Nephron (organoid): ENCODE measurements around the gene DPYD.

Source experiments
- H3K27ac Mint-ChIP-seq, 3 experiments: 2 replicates each; pipeline ENCODE4 v1.8.0; 2020; ENCODE audit warnings: mixed read lengths in 3 of 3, mild to moderate bottlenecking in 2 of 3, moderate library complexity in 1 of 3
- H3K27me3 Mint-ChIP-seq: 2 replicates; pipeline ENCODE4 v1.8.0; 2021; ENCODE audit warnings: low read depth, mild to moderate bottlenecking, moderate library complexity, mixed read lengths
- H3K36me3 Mint-ChIP-seq: 2 replicates; pipeline ENCODE4 v1.8.0; 2020; ENCODE audit warnings: low read depth, mixed read lengths
- H3K4me1 Mint-ChIP-seq: 2 replicates; pipeline ENCODE4 v1.8.0; 2020; ENCODE audit warnings: mixed read lengths
- H3K4me3 Mint-ChIP-seq, 3 experiments: 2 replicates each; pipeline ENCODE4 v1.8.0; 2020; ENCODE audit warnings: mild to moderate bottlenecking in 3 of 3, mixed read lengths in 3 of 3, moderate library complexity in 2 of 3
- H3K9me3 Mint-ChIP-seq: 2 replicates; pipeline ENCODE4 v1.8.0; 2020; ENCODE audit warnings: mixed read lengths
- TF ChIP-seq, protein P1 (sequence below), 3 experiments: fragments of 200-600 bp; sonication (generic); IDR thresholded peaks; one replicate each; pipeline ENCODE4 v1.5.0; 2021; ENCODE audit warnings: antibody characterized with exemption in 3 of 3; ENCODE audit not compliant: unreplicated experiment in 3 of 3

Gene DPYD

GRCh38 chr1:97108179-97108578 is 812.7 kb downstream of the DPYD start:
- H3K9me3 Mint-ChIP-seq = peaks cover 9% of the 10 kb centered on the region
- H3K27me3 Mint-ChIP-seq = no peaks in the 10 kb centered on the region
- no peak overlapping the region for H3K27ac Mint-ChIP-seq
- H3K36me3 Mint-ChIP-seq = no peaks in the 10 kb centered on the region
- H3K4me3 Mint-ChIP-seq = no peak overlapping the region
- TF ChIP-seq, protein P1, sequence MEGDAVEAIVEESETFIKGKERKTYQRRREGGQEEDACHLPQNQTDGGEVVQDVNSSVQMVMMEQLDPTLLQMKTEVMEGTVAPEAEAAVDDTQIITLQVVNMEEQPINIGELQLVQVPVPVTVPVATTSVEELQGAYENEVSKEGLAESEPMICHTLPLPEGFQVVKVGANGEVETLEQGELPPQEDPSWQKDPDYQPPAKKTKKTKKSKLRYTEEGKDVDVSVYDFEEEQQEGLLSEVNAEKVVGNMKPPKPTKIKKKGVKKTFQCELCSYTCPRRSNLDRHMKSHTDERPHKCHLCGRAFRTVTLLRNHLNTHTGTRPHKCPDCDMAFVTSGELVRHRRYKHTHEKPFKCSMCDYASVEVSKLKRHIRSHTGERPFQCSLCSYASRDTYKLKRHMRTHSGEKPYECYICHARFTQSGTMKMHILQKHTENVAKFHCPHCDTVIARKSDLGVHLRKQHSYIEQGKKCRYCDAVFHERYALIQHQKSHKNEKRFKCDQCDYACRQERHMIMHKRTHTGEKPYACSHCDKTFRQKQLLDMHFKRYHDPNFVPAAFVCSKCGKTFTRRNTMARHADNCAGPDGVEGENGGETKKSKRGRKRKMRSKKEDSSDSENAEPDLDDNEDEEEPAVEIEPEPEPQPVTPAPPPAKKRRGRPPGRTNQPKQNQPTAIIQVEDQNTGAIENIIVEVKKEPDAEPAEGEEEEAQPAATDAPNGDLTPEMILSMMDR (IDR thresholded peaks at IDR 0.05; ENCODE audit: unreplicated experiment in 3 of 3) = no peak
- H3K4me1 Mint-ChIP-seq = no peaks in the 10 kb centered on the region

DNA sequence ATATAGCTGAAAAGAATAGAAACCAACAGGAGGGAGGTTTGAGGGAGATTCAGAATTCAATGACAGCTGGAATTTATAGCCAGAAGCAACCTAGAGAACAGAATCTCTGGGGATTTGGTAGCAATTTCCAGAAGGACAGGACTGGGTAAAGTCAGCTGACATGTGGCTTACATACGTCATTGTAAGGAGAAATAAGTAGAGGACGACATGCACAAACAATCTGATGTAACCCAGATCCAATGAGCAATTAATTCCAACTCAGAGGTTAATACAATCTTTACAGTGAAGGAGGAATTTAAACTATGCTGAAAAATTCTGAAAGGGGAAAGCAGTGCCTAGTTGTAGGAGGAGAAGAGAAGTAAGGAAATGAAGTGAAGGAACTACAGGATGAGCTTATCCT is 815.3 kb downstream of the DPYD start:
- Mint-ChIP-seq H3K9me3 (peaks cover 9% of the 10 kb centered on the region), H3K4me1 (no peaks in the 10 kb centered on the region), H3K36me3 (no peaks in the 10 kb centered on the region), H3K4me3 (no peak overlapping the region), H3K27ac (no peak overlapping the region), H3K27me3 (no peaks in the 10 kb centered on the region)
- TF ChIP-seq, protein P1 (IDR thresholded peaks at IDR 0.05; ENCODE audit: unreplicated experiment in 3 of 3) = no peak

- Mint-ChIP-seq H3K4me3 (no peak overlapping the region), H3K4me1 (no peaks in the 10 kb centered on the region), H3K36me3 (no peaks in the 10 kb centered on the region), H3K27me3 (no peaks in the 10 kb centered on the region), H3K27ac (no peak overlapping the region), H3K9me3 (peaks cover 9% of the 10 kb centered on the region)
- TF ChIP-seq, protein P1 (IDR thresholded peaks at IDR 0.05; ENCODE audit: unreplicated experiment in 3 of 3) = no peak
Measured at GRCh38 chr1:97101509-97101908, 819.3 kb downstream of the DPYD start.

GRCh38 chr1:97097404-97097925 is 823.4 kb downstream of the DPYD start:
- Mint-ChIP-seq H3K27ac (no peak overlapping the region), H3K4me1 (no peaks in the 10 kb centered on the region), H3K9me3 (no peaks in the 10 kb centered on the region), H3K36me3 (no peaks in the 10 kb centered on the region), H3K4me3 (no peak overlapping the region), H3K27me3 (no peaks in the 10 kb centered on the region)
- TF ChIP-seq, protein P1 (IDR thresholded peaks at IDR 0.05; ENCODE audit: unreplicated experiment in 3 of 3) = no peak

DNA sequence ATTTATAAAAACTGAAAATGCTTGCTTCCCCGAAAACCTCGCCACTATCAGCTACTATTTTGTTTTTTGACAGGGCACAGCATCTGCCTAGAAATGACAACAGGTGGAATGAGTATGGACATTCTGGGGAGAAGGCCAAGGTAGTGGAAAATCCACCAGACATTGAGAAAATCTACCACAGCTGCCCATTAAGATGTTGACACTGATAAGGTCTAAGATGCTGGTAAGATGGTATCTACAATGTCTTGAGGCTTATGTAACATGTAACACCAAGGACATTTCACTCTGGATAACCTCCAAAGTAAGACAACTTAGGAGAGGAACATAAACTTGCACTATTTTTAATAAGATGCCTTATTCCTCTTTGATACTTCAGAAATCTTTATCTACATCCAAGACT is 825.1 kb downstream of the DPYD start:
- Mint-ChIP-seq H3K27me3 (no peaks in the 10 kb centered on the region), H3K36me3 (no peaks in the 10 kb centered on the region), H3K4me1 (peaks cover 11% of the 10 kb centered on the region), H3K9me3 (no peaks in the 10 kb centered on the region), H3K4me3 (no peak overlapping the region), H3K27ac (no peak overlapping the region)
- TF ChIP-seq, protein P1 (IDR thresholded peaks at IDR 0.05; ENCODE audit: unreplicated experiment in 3 of 3) = no peak

GRCh38 chr1:97094247-97094972 is 826.4 kb downstream of the DPYD start:
- peaks cover 13% of the 10 kb centered on the region for H3K4me1 Mint-ChIP-seq

More at GRCh38 chr1:97094247-97094972, 826.4 kb downstream of the DPYD start:
- H3K27me3 Mint-ChIP-seq = no peaks in the 10 kb centered on the region
- no peaks in the 10 kb centered on the region for H3K36me3 Mint-ChIP-seq
- no peaks in the 10 kb centered on the region for H3K9me3 Mint-ChIP-seq
- TF ChIP-seq, protein P1 (IDR thresholded peaks at IDR 0.05; ENCODE audit: unreplicated experiment in 3 of 3) = no peak
- no peak overlapping the region for H3K4me3 Mint-ChIP-seq
- H3K27ac Mint-ChIP-seq = no peak overlapping the region
